H9 (cell line): Measurements from ENCODE around the gene ELOVL2. TPM values are rescaled to one million over a fixed set of nuclear protein-coding genes. Genes with fewer than 3 reads are reported as not detected.

Experiments
- DNase-seq: peaks from one replicate; pipeline ENCODE4 v3.0.0-alpha.2; 2017
- H2AFZ ChIP-seq: one replicate; pipeline ENCODE4 v1.6.1; 2013; ENCODE audit warnings: mild to moderate bottlenecking, low read length, control low read depth, moderate library complexity
- H2AK5ac ChIP-seq: 2 replicates; pipeline ENCODE4 v1.6.1; 2013; ENCODE audit warnings: low read length, control low read depth, mixed read lengths; ENCODE audit not compliant: insufficient read length
- H2BK120ac ChIP-seq: one replicate; pipeline ENCODE4 v1.6.1; 2013; ENCODE audit warnings: low read depth, mild to moderate bottlenecking, low read length, control low read depth, inconsistent platforms; ENCODE audit not compliant: poor library complexity, severe bottlenecking
- H2BK12ac ChIP-seq: 2 replicates; pipeline ENCODE4 v1.6.1; 2013; ENCODE audit warnings: low read length, control low read depth, mixed read lengths, low read depth; ENCODE audit not compliant: insufficient read length
- H2BK15ac ChIP-seq: 2 replicates; pipeline ENCODE4 v1.6.1; 2013; ENCODE audit warnings: low read depth, low read length, control low read depth
- H2BK20ac ChIP-seq: one replicate; pipeline ENCODE4 v1.6.1; 2013; ENCODE audit warnings: low read depth, mild to moderate bottlenecking, low read length, control low read depth, inconsistent platforms; ENCODE audit not compliant: poor library complexity, severe bottlenecking
- H2BK5ac ChIP-seq: 2 replicates; pipeline ENCODE4 v1.6.1; 2013; ENCODE audit warnings: low read length, control low read depth, mixed read lengths; ENCODE audit not compliant: insufficient read length
- H3K14ac ChIP-seq: 2 replicates; pipeline ENCODE4 v1.6.1; 2013; ENCODE audit warnings: low read length, control low read depth; ENCODE audit not compliant: insufficient read depth
- H3K18ac ChIP-seq: 2 replicates; pipeline ENCODE4 v1.6.1; 2013; ENCODE audit warnings: low read depth, mild to moderate bottlenecking, mixed read lengths, low read length, control low read depth; ENCODE audit not compliant: insufficient read length
- H3K23ac ChIP-seq: 2 replicates; pipeline ENCODE4 v1.6.1; 2013; ENCODE audit warnings: low read length, control low read depth, mixed read lengths, low read depth; ENCODE audit not compliant: insufficient read length
- H3K23me2 ChIP-seq: 2 replicates; pipeline ENCODE4 v1.6.1; 2013; ENCODE audit warnings: low read depth, mild to moderate bottlenecking, mixed read lengths, low read length, control low read depth; ENCODE audit not compliant: insufficient read length, poor library complexity, severe bottlenecking
- H3K27ac ChIP-seq: 2 replicates; pipeline ENCODE4 v1.5.1; 2013; ENCODE audit warnings: low read length, control low read depth, mixed read lengths, low read depth; ENCODE audit not compliant: insufficient read length
- H3K27me3 ChIP-seq: 2 replicates; pipeline ENCODE4 v1.6.1; 2013; ENCODE audit warnings: low read length, control low read depth, inconsistent platforms; ENCODE audit not compliant: insufficient read depth
- H3K4ac ChIP-seq: 2 replicates; pipeline ENCODE4 v1.6.1; 2013; ENCODE audit warnings: low read depth, mild to moderate bottlenecking, control low read depth, inconsistent platforms, low read length, moderate library complexity
- H3K4me1 ChIP-seq: 2 replicates; pipeline ENCODE4 v1.6.1; 2013; ENCODE audit warnings: low read length, control low read depth, inconsistent platforms; ENCODE audit not compliant: insufficient read depth
- H3K4me2 ChIP-seq: 2 replicates; pipeline ENCODE4 v1.6.1; 2013; ENCODE audit warnings: low read length, control low read depth, mixed read lengths; ENCODE audit not compliant: insufficient read length, insufficient read depth
- H3K56ac ChIP-seq: 2 replicates; pipeline ENCODE4 v1.6.1; 2013; ENCODE audit warnings: low read depth, mild to moderate bottlenecking, mixed read lengths, low read length, control low read depth; ENCODE audit not compliant: insufficient read length
- H3K79me1 ChIP-seq: 2 replicates; pipeline ENCODE4 v1.6.1; 2013; ENCODE audit warnings: low read depth, mild to moderate bottlenecking, moderate library complexity, low read length, control low read depth, inconsistent platforms; ENCODE audit not compliant: insufficient read depth, poor library complexity, severe bottlenecking
- H3K79me2 ChIP-seq: 2 replicates; pipeline ENCODE4 v1.6.1; 2013; ENCODE audit warnings: low read length, control low read depth, inconsistent platforms; ENCODE audit not compliant: insufficient read depth
- H3K9ac ChIP-seq: 2 replicates; pipeline ENCODE4 v1.6.1; 2013; ENCODE audit warnings: low read length, control low read depth, mixed read lengths; ENCODE audit not compliant: insufficient read length; ENCODE audit errors: extremely low read depth
- H3K9me3 ChIP-seq: one replicate; pipeline ENCODE4 v1.6.1; 2013; ENCODE audit warnings: low read depth, low read length, inconsistent platforms; ENCODE audit not compliant: control insufficient read depth
- H3T11ph ChIP-seq: one replicate; pipeline ENCODE4 v1.6.1; 2013; ENCODE audit warnings: mild to moderate bottlenecking, low read length, control low read depth, inconsistent platforms
- H4K20me1 ChIP-seq: one replicate; pipeline ENCODE4 v1.6.1; 2013; ENCODE audit not compliant: control insufficient read depth, insufficient read length, insufficient read depth
- H4K5ac ChIP-seq: 2 replicates; pipeline ENCODE4 v1.6.1; 2013; ENCODE audit warnings: low read depth, mild to moderate bottlenecking, mixed read lengths, low read length, control low read depth; ENCODE audit not compliant: insufficient read length
- H4K8ac ChIP-seq: replicated peaks from 2 replicates; pipeline ENCODE4 v1.6.1; 2013; ENCODE audit warnings: low read length, control low read depth, mixed read lengths, low read depth; ENCODE audit not compliant: insufficient read length
- H4K91ac ChIP-seq: 2 replicates; pipeline ENCODE4 v1.6.1; 2013; ENCODE audit warnings: low read depth, mild to moderate bottlenecking, moderate library complexity, mixed read lengths, low read length, control low read depth; ENCODE audit not compliant: insufficient read length
- H3K27ac Mint-ChIP-seq, 3 experiments: 2 replicates in 2 of 3; 3 replicates in 1 of 3; pipeline ENCODE4 v1.8.0; 2020 to 2021; ENCODE audit warnings: mixed read lengths in 3 of 3, mild to moderate bottlenecking in 1 of 3, moderate library complexity in 1 of 3
- H3K27me3 Mint-ChIP-seq: 2 replicates; pipeline ENCODE4 v1.8.0; 2021; ENCODE audit warnings: low read depth, mild to moderate bottlenecking, moderate library complexity, mixed read lengths
- H3K36me3 Mint-ChIP-seq, 3 experiments: 2 replicates in 2 of 3; 3 replicates in 1 of 3; pipeline ENCODE4 v1.8.0; 2020 to 2021; ENCODE audit warnings: low read depth in 3 of 3, mixed read lengths in 3 of 3; ENCODE audit not compliant: insufficient read depth in 1 of 3
- H3K4me1 Mint-ChIP-seq, 2 experiments: 2 replicates each; pipeline ENCODE4 v1.8.0; 2020; ENCODE audit warnings: mixed read lengths in 2 of 2
- H3K4me3 Mint-ChIP-seq, 2 experiments: 2 replicates in 1 of 2; 3 replicates in 1 of 2; pipeline ENCODE4 v1.8.0; 2020 to 2021; ENCODE audit warnings: mild to moderate bottlenecking in 2 of 2, mixed read lengths in 2 of 2, moderate library complexity in 1 of 2
- H3K9me3 Mint-ChIP-seq, 2 experiments: 2 replicates in 1 of 2; 3 replicates in 1 of 2; pipeline ENCODE4 v1.8.0; 2020; ENCODE audit warnings: mild to moderate bottlenecking in 2 of 2, mixed read lengths in 2 of 2, moderate library complexity in 1 of 2
- WGBS: extraction: QIAGEN DNeasy Blood & Tissue Kit; methylation state at CpG from one replicate; pipeline ENCODE4 v1.1.7; 2013; ENCODE audit warnings: missing lambda C conversion rate, low lambda C conversion rate, mixed read lengths; ENCODE audit not compliant: insufficient read length; ENCODE audit errors: extremely low coverage; 5-methylcytosine and 5-hydroxymethylcytosine counted together
- total RNA-seq: library from RNA; stranded (reverse); gene quantifications from 2 replicates; pipeline ENCODE4 v1.2.1, GENCODE V29; 2021
- TF ChIP-seq, protein P1 (sequence below): fragments of 200-600 bp; sonication (generic); conservative IDR thresholded peaks from 3 replicates; pipeline ENCODE4 v1.8.0; 2021; ENCODE audit warnings: antibody characterized with exemption, mild to moderate bottlenecking

Gene ELOVL2
- total RNA-seq, 1 experiment from 2014 or later, result 0.57 TPM

DNA sequence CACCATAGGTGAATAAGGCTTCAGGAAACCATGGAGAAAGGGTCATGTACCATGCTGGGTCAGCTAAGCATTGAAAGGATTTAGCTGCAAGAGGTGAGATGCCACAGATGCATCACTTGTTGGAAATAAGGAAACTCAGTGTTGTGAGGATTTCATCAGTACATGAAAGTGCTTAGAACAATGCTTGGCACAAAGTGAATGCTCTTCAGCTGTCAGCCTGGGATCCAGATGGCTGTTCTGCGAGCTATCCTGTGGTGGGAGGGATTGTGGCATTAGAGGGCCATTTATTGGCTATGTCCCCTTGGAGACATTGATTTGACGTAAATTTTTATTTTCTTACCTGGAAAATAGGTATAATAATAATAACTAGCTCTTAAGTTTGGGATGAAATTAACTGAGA, 53.0 kb downstream of the ELOVL2 start:
- Histone ChIP-seq H3K4me2 (no peak overlapping the region), H3K4ac (no peak overlapping the region), H3K27me3 (no peaks in the 10 kb centered on the region), H3K79me2 (no peaks in the 10 kb centered on the region), H3K23ac (no peak overlapping the region), H2BK120ac (no peak overlapping the region), H3K79me1 (no peaks in the 10 kb centered on the region), H3K14ac (no peak overlapping the region), H2AK5ac (no peak overlapping the region), H2AFZ (no peak overlapping the region), H3K18ac (no peak overlapping the region), H3K56ac (no peak overlapping the region), H3K4me1 (peaks cover 8% of the 10 kb centered on the region; the same call in 1 of the 2 replicates), H3K23me2 (no peaks in the 10 kb centered on the region), H2BK15ac (no peak overlapping the region), H3K27ac (no peak overlapping the region), H3T11ph (no peak overlapping the region), H4K20me1 (no peaks in the 10 kb centered on the region), H2BK20ac (no peak overlapping the region), H2BK5ac (no peak overlapping the region), H4K5ac (no peak overlapping the region), H4K8ac (no peak overlapping the region), H2BK12ac (no peak overlapping the region), H3K9ac (no peak overlapping the region), H3K9me3 (no peaks in the 10 kb centered on the region), H4K91ac (no peak overlapping the region)
- H3K36me3 Mint-ChIP-seq, result no peaks in the 10 kb centered on the region; a peak in 1 of 7 replicates
- H3K4me1 Mint-ChIP-seq, result peaks cover 16 to 20% of the 10 kb centered on the region in 2 experiments
- DNase-seq, result no peak
- no peak overlapping the region for H3K4me3 Mint-ChIP-seq
- no CpG with 5 or more reads among the region's 2 CpGs for WGBS
- H3K27me3 Mint-ChIP-seq, result peaks cover 2% of the 10 kb centered on the region
- H3K27ac Mint-ChIP-seq, result no peak overlapping the region
- H3K9me3 Mint-ChIP-seq, result no peaks in the 10 kb centered on the region
- TF ChIP-seq, protein P1, sequence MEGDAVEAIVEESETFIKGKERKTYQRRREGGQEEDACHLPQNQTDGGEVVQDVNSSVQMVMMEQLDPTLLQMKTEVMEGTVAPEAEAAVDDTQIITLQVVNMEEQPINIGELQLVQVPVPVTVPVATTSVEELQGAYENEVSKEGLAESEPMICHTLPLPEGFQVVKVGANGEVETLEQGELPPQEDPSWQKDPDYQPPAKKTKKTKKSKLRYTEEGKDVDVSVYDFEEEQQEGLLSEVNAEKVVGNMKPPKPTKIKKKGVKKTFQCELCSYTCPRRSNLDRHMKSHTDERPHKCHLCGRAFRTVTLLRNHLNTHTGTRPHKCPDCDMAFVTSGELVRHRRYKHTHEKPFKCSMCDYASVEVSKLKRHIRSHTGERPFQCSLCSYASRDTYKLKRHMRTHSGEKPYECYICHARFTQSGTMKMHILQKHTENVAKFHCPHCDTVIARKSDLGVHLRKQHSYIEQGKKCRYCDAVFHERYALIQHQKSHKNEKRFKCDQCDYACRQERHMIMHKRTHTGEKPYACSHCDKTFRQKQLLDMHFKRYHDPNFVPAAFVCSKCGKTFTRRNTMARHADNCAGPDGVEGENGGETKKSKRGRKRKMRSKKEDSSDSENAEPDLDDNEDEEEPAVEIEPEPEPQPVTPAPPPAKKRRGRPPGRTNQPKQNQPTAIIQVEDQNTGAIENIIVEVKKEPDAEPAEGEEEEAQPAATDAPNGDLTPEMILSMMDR, result no peak
